GM12878 (cell line): ENCODE data around the gene PAGE3.

Source experiments
- ATF7 ChIP-seq: fragments of 450-650 bp; IDR thresholded peaks from 2 replicates; pipeline ENCODE4 v1.6.1; 2016; ENCODE audit warnings: low read depth, mild to moderate bottlenecking
- CTCF ChIP-seq, 3 experiments: IDR thresholded peaks in 2 of 3; conservative IDR thresholded peaks in 1 of 3; 2 replicates each; pipeline ENCODE4 v1.5.1; 2011; ENCODE audit warnings: low read depth in 3 of 3, low read length in 3 of 3, mild to moderate bottlenecking in 3 of 3, control low read depth in 2 of 3, moderate library complexity in 2 of 3, inconsistent platforms in 1 of 3, mixed read lengths in 1 of 3; ENCODE audit not compliant: control insufficient read depth in 2 of 3, insufficient read depth in 1 of 3; ENCODE audit errors: extremely low read depth in 1 of 3
- EGR1 ChIP-seq, 2 experiments: IDR thresholded peaks; 1 replicate in 1 of 2; 2 replicates in 1 of 2; pipeline ENCODE4 v1.6.1; 2011 to 2012; ENCODE audit warnings: low read depth in 2 of 2, low read length in 2 of 2, borderline replicate concordance in 1 of 2, mild to moderate bottlenecking in 1 of 2, moderate library complexity in 1 of 2
- EP300 ChIP-seq, 2 experiments: fragments of 150-350 bp in 1 of 2; IDR thresholded peaks; 2 replicates each; pipeline ENCODE4 v1.6.1; 2011 to 2012; ENCODE audit warnings: low read depth in 2 of 2, low read length in 2 of 2, borderline replicate concordance in 1 of 2, improper control_type of control experiment in 1 of 2, inconsistent platforms in 1 of 2; ENCODE audit not compliant: control insufficient read depth in 1 of 2
- HDAC2 ChIP-seq: fragments of 200-600 bp; sonication (generic); IDR thresholded peaks from 2 replicates; pipeline ENCODE4 v1.6.1; 2017
- RCOR1 ChIP-seq: conservative IDR thresholded peaks from 2 replicates; pipeline ENCODE4 v1.6.1; 2012; ENCODE audit warnings: low read depth, low read length, improper control_type of control experiment
- RFX5 ChIP-seq: IDR thresholded peaks from 2 replicates; pipeline ENCODE4 v1.6.1; 2011; ENCODE audit warnings: low read depth, low read length, improper control_type of control experiment
- SIX5 ChIP-seq: IDR thresholded peaks from 2 replicates; pipeline ENCODE4 v1.6.1; 2011; ENCODE audit warnings: mild to moderate bottlenecking, low read depth, low read length, moderate library complexity; ENCODE audit not compliant: severe bottlenecking
- TARDBP ChIP-seq: IDR thresholded peaks from 2 replicates; pipeline ENCODE4 v1.6.1; 2016; ENCODE audit warnings: borderline replicate concordance
- USF1 ChIP-seq: IDR thresholded peaks from 2 replicates; pipeline ENCODE4 v1.6.1; 2011; ENCODE audit warnings: borderline replicate concordance, low read depth, mild to moderate bottlenecking, moderate library complexity, mixed read lengths, low read length; ENCODE audit not compliant: insufficient read depth; ENCODE audit errors: extremely low read length
- YY1 ChIP-seq: IDR thresholded peaks from 2 replicates; pipeline ENCODE4 v1.6.1; 2011; ENCODE audit warnings: low read depth, mild to moderate bottlenecking, low read length
- ZBTB33 ChIP-seq: fragments of 450-650 bp; IDR thresholded peaks from 2 replicates; pipeline ENCODE4 v1.6.1; 2017; ENCODE audit warnings: mild to moderate bottlenecking

GRCh38 chrX:55290963-55291362, 26.2 kb upstream of the PAGE3 start:
- TF ChIP-seq ATF7 (no peak), RCOR1 (no peak), YY1 (no peak), EGR1 (IDR thresholded peaks at IDR 0.05; ENCODE audit: borderline replicate concordance in 1 of 2, low read depth in 2 of 2, low read length in 2 of 2) (no peak), ZBTB33 (no peak), EP300 (IDR thresholded peaks at IDR 0.05; ENCODE audit: borderline replicate concordance in 1 of 2, control insufficient read depth in 1 of 2, low read depth in 2 of 2, low read length in 2 of 2) (no peak), CTCF (IDR thresholded peaks at IDR 0.05 in 2 of 3, conservative IDR thresholded peaks at IDR 0.05 in 1 of 3; ENCODE audit: control insufficient read depth in 2 of 3, extremely low read depth in 1 of 3, insufficient read depth in 1 of 3, low read depth in 3 of 3, low read length in 3 of 3) (no peak), SIX5 (no peak), HDAC2 (no peak), USF1 (no peak), TARDBP (no peak), RFX5 (no peak)
